ENCODE measurements around the gene DNM3. TPM values are rescaled to one million over a fixed set of nuclear protein-coding genes. Genes with fewer than 3 reads are reported as not detected.

DNM3 gene
- total RNA-seq, 1 donor from 2014 or later, result 2.1 TPM

DNA sequence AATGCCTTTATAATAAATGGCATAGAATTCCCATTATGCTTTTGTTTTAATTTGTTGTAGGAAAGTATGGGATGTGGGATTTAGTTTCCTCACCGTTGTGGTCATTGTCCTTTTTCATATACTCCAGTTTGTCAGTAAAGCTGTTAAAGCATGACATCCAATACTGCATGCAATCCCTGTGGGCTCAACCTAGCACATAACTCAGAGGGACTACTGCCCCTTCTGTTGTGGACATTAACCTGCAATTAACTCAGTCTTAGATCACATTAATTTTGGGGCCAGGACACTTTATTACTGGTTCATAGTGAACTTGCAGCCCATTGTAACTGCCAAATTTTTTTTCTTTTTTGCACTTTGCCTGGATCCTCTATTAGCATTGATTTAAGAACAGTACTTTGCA is 112.5 kb downstream of the DNM3 start:
- Mint-ChIP-seq H3K4me1 (ENCODE audit: unreplicated experiment) (no peaks in the 10 kb centered on the region), H3K9me3 (no peaks in the 10 kb centered on the region), H3K27ac (no peak overlapping the region), H3K36me3 (no peaks in the 10 kb centered on the region), H3K27me3 (peaks cover 4% of the 10 kb centered on the region), H3K4me3 (no peak overlapping the region)
- TF ChIP-seq CTCF (conservative IDR thresholded peaks at IDR 0.05), result no peak
- DNase-seq (ENCODE audit: extremely low spot score, unreplicated experiment), result no peak

- H3K9me3 Mint-ChIP-seq, result no peaks in the 10 kb centered on the region
- H3K36me3 Mint-ChIP-seq, result no peaks in the 10 kb centered on the region
- peaks cover 4% of the 10 kb centered on the region for H3K27me3 Mint-ChIP-seq
- no peak overlapping the region for H3K27ac Mint-ChIP-seq
- TF ChIP-seq CTCF (conservative IDR thresholded peaks at IDR 0.05), result no peak
- H3K4me3 Mint-ChIP-seq, result no peak overlapping the region
- DNase-seq (ENCODE audit: extremely low spot score, unreplicated experiment), result no peak
- no peaks in the 10 kb centered on the region for H3K4me1 Mint-ChIP-seq (ENCODE audit: unreplicated experiment)
Measured at GRCh38 chr1:171954361-171954760, 113.1 kb downstream of the DNM3 start.

GRCh38 chr1:171961861-171962260 is 120.6 kb downstream of the DNM3 start:
- Mint-ChIP-seq H3K36me3 (no peaks in the 10 kb centered on the region), H3K4me1 (ENCODE audit: unreplicated experiment) (no peaks in the 10 kb centered on the region), H3K27ac (no peak overlapping the region), H3K9me3 (no peaks in the 10 kb centered on the region), H3K27me3 (no peaks in the 10 kb centered on the region), H3K4me3 (no peak overlapping the region)
- TF ChIP-seq CTCF (conservative IDR thresholded peaks at IDR 0.05), result no peak
- DNase-seq (ENCODE audit: extremely low spot score, unreplicated experiment), result no peak

- H3K27me3 Mint-ChIP-seq, result no peaks in the 10 kb centered on the region
- H3K27ac Mint-ChIP-seq, result no peak overlapping the region
- no peak for DNase-seq (ENCODE audit: extremely low spot score, unreplicated experiment)
- H3K4me3 Mint-ChIP-seq, result no peak overlapping the region
- H3K9me3 Mint-ChIP-seq, result no peaks in the 10 kb centered on the region
- no peaks in the 10 kb centered on the region for H3K4me1 Mint-ChIP-seq (ENCODE audit: unreplicated experiment)
- H3K36me3 Mint-ChIP-seq, result no peaks in the 10 kb centered on the region
- no peak for TF ChIP-seq CTCF (conservative IDR thresholded peaks at IDR 0.05)
Measured at GRCh38 chr1:171963762-171964161, 122.5 kb downstream of the DNM3 start.

DNA sequence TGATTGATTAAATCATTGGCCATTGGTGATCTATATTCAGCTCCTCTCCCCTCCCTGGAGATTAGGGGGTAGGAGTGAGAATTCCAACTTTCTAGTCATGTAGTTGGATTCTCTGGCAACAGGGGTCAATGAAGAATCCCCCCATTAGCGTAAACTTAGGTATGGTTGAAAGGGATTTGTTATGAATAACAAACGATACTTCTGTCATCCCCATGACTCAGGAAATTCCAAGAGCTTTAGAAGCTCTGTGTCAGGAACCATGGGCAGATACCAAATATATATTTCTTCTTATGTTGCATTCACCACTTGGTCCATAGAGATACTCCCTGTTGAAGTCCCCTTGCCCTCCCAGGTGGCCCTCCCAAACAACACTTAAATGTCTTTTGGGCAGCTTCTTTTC is 124.5 kb downstream of the DNM3 start:
- Mint-ChIP-seq H3K36me3 (no peaks in the 10 kb centered on the region), H3K4me3 (no peak overlapping the region), H3K27me3 (no peaks in the 10 kb centered on the region), H3K4me1 (ENCODE audit: unreplicated experiment) (no peaks in the 10 kb centered on the region), H3K9me3 (no peaks in the 10 kb centered on the region), H3K27ac (no peak overlapping the region)
- TF ChIP-seq CTCF (conservative IDR thresholded peaks at IDR 0.05), result no peak
- no peak for DNase-seq (ENCODE audit: extremely low spot score, unreplicated experiment)
